ENCODE data around the gene SH3PXD2A. TPM values are rescaled to one million over a fixed set of nuclear protein-coding genes. Genes with fewer than 3 reads are reported as not detected.

Gene SH3PXD2A
- total and polyA plus RNA-seq, 10 donors, result 2.6 to 50.0 (median 35.2) TPM

- H3K27me3 ChIP-seq (replicated peaks in 1 of 7), result no peaks in the 10 kb centered on the region
Observed at GRCh38 chr10:103797857-103798256, 57.5 kb downstream of the SH3PXD2A start.

GRCh38 chr10:103795634-103796270, 59.6 kb downstream of the SH3PXD2A start:
- no peak overlapping the region for H3K4me3 ChIP-seq
- WGBS, 5 donors, result 74 to 96% (median 91%) methylated on average over 4 of the region's 4 CpGs
- no peak overlapping the region for H3K27ac ChIP-seq

More at GRCh38 chr10:103797857-103798256, 57.5 kb downstream of the SH3PXD2A start:
- no peak for DNase-seq
- 88 to 96% (median 90%) methylated on average over 12 of the region's 12 CpGs for WGBS, 5 donors
- Histone ChIP-seq H3K36me3 (peaks cover 0 to 30% (median 0%) of the 10 kb centered on the region in 6 donors), H3K4me3 (no peak overlapping the region), H3K4me1 (peaks cover 0 to 9% (median 0%) of the 10 kb centered on the region in 6 donors), H3K27ac (no peak overlapping the region), H3K9me3 (no peaks in the 10 kb centered on the region)
- intact Hi-C loops (cut with DNase I; ENCODE audit: low total_unique reads), result no loop called here
- no peak for TF ChIP-seq POLR2AphosphoS5 (IDR thresholded peaks at IDR 0.05)
- TF ChIP-seq POLR2A (IDR thresholded peaks at IDR 0.05), result no peak
- TF ChIP-seq CTCF (IDR thresholded peaks at IDR 0.05 in 8 of 11, conservative IDR thresholded peaks at IDR 0.05 in 3 of 11), result no peak

GRCh38 chr10:103794996-103795395, 60.4 kb downstream of the SH3PXD2A start:
- Histone ChIP-seq H3K9me3 (no peaks in the 10 kb centered on the region), H3K36me3 (peaks cover 0 to 19% (median 0%) of the 10 kb centered on the region in 6 donors), H3K4me3 (no peak overlapping the region), H3K27ac (no peak overlapping the region), H3K4me1 (no peaks in the 10 kb centered on the region), H3K27me3 (replicated peaks in 1 of 7) (no peaks in the 10 kb centered on the region)
- intact Hi-C loops (cut with DNase I; ENCODE audit: low total_unique reads), result no loop called here
- TF ChIP-seq CTCF (IDR thresholded peaks at IDR 0.05 in 8 of 11, conservative IDR thresholded peaks at IDR 0.05 in 3 of 11) (no peak), POLR2AphosphoS5 (IDR thresholded peaks at IDR 0.05) (no peak), POLR2A (IDR thresholded peaks at IDR 0.05) (no peak)
- 91 to 95% (median 94%) methylated on average over 7 of the region's 7 CpGs for WGBS, 5 donors
- no peak for DNase-seq

More at GRCh38 chr10:103795634-103796270, 59.6 kb downstream of the SH3PXD2A start:
- TF ChIP-seq POLR2A (IDR thresholded peaks at IDR 0.05), result no peak
- TF ChIP-seq CTCF (IDR thresholded peaks at IDR 0.05 in 8 of 11, conservative IDR thresholded peaks at IDR 0.05 in 3 of 11), result no peak
- no peak for TF ChIP-seq POLR2AphosphoS5 (IDR thresholded peaks at IDR 0.05)
- Histone ChIP-seq H3K4me1 (peaks cover 0 to 5% (median 0%) of the 10 kb centered on the region in 6 donors), H3K27me3 (replicated peaks in 1 of 7) (no peaks in the 10 kb centered on the region), H3K36me3 (peaks cover 0 to 27% (median 0%) of the 10 kb centered on the region in 6 donors), H3K9me3 (no peaks in the 10 kb centered on the region)
- no peak for DNase-seq
- intact Hi-C loops (cut with DNase I; ENCODE audit: low total_unique reads), result no loop called here
